ENCODE data around the gene VPS13D. TPM values are rescaled to one million over a fixed set of nuclear protein-coding genes. Genes with fewer than 3 reads are reported as not detected.
A peak's percentile ranks its signal among the peaks of the same experiment; 100 is the strongest.

VPS13D gene
- total RNA-seq, 1 experiment from 2014 or later, result 29.0 TPM

GRCh38 chr1:12531179-12531499 is 301.3 kb downstream of the VPS13D start:
- Mint-ChIP-seq H3K4me3 (no peak overlapping the region), H3K27ac (no peak overlapping the region), H3K27me3 (ENCODE audit: low read depth) (no peaks in the 10 kb centered on the region), H3K36me3 (no peaks in the 10 kb centered on the region), H3K4me1 (peaks cover 4% of the 10 kb centered on the region), H3K9me3 (no peaks in the 10 kb centered on the region)
- ChIA-PET POLR2A (no interaction called here), CTCF (interaction anchor here (0.7 kb wide), 1 partner anchor 9 kb away, joined by 3 read pairs; no protein-coding TSS in a partner anchor)
- ATAC-seq (no peak), DNase-seq (ENCODE audit: low spot score) (no peak)
- TF ChIP-seq SP1 (CRISPR knock-in tag; conservative IDR thresholded peaks at IDR 0.05), result no peak
- TF ChIP-seq NR2C2 (CRISPR knock-in tag; IDR thresholded peaks at IDR 0.05), result no peak
- no peak for TF ChIP-seq MLX (CRISPR knock-in tag; IDR thresholded peaks at IDR 0.05)
- TF ChIP-seq ESRRA (CRISPR knock-in tag; IDR thresholded peaks at IDR 0.05; ENCODE audit: borderline replicate concordance), result no peak
- TF ChIP-seq CBFB (CRISPR knock-in tag; IDR thresholded peaks at IDR 0.05; ENCODE audit: low read depth), result no peak
- no peak for TF ChIP-seq CDX4 (CRISPR knock-in tag; IDR thresholded peaks at IDR 0.05; ENCODE audit: borderline replicate concordance)
- no peak for TF ChIP-seq SMAD3 (CRISPR knock-in tag; IDR thresholded peaks at IDR 0.05; ENCODE audit: borderline replicate concordance)
- TF ChIP-seq CREB1 (CRISPR knock-in tag; IDR thresholded peaks at IDR 0.05), result no peak
- no peak for TF ChIP-seq ATF6 (CRISPR knock-in tag; IDR thresholded peaks at IDR 0.05)
- TF ChIP-seq FOXJ3 (CRISPR knock-in tag; IDR thresholded peaks at IDR 0.05; ENCODE audit: borderline replicate concordance), result no peak
- no peak for TF ChIP-seq RELA (CRISPR knock-in tag; IDR thresholded peaks at IDR 0.05; ENCODE audit: borderline replicate concordance)
- TF ChIP-seq PRDM15 (CRISPR knock-in tag; IDR thresholded peaks at IDR 0.05), result no peak

GRCh38 chr1:12532405-12533315 is 302.8 kb downstream of the VPS13D start:
- ChIA-PET CTCF (no interaction called here), POLR2A (no interaction called here)
- no peaks in the 10 kb centered on the region for H3K27me3 Mint-ChIP-seq (ENCODE audit: low read depth)
- peaks cover 4% of the 10 kb centered on the region for H3K4me1 Mint-ChIP-seq
- no peak for TF ChIP-seq GABPB1 (CRISPR knock-in tag; IDR thresholded peaks at IDR 0.05)
- TF ChIP-seq, protein P1, sequence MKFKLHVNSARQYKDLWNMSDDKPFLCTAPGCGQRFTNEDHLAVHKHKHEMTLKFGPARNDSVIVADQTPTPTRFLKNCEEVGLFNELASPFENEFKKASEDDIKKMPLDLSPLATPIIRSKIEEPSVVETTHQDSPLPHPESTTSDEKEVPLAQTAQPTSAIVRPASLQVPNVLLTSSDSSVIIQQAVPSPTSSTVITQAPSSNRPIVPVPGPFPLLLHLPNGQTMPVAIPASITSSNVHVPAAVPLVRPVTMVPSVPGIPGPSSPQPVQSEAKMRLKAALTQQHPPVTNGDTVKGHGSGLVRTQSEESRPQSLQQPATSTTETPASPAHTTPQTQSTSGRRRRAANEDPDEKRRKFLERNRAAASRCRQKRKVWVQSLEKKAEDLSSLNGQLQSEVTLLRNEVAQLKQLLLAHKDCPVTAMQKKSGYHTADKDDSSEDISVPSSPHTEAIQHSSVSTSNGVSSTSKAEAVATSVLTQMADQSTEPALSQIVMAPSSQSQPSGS (CRISPR knock-in tag; IDR thresholded peaks at IDR 0.05; ENCODE audit: borderline replicate concordance, low read depth), result no peak
- TF ChIP-seq ZNF121 (CRISPR knock-in tag; IDR thresholded peaks at IDR 0.05), result peak; percentile 70
- H3K36me3 Mint-ChIP-seq, result no peaks in the 10 kb centered on the region
- no peaks in the 10 kb centered on the region for H3K9me3 Mint-ChIP-seq
- H3K4me3 Mint-ChIP-seq, result no peak overlapping the region
- no peak for ATAC-seq
- H3K27ac Mint-ChIP-seq, result no peak overlapping the region
- DNase-seq (ENCODE audit: low spot score), result no peak

Data from WTC11 (cell line).